ENCODE data around the gene FAM120B. TPM values are rescaled to one million over a fixed set of nuclear protein-coding genes. Genes with fewer than 3 reads are reported as not detected.

FAM120B gene
- total and polyA plus RNA-seq, 2 of the 4 experiments (the other 2 are of a cell fraction) = 15.3 to 28.0 TPM

- Histone ChIP-seq H3K4ac (ENCODE audit: low read depth, low read length) (no peak overlapping the region), H3K56ac (ENCODE audit: extremely low read depth, insufficient read depth, low read length) (no peak overlapping the region), H2AK9ac (replicated peaks; ENCODE audit: low read depth, low read length, poor library complexity) (no peak overlapping the region), H2BK20ac (ENCODE audit: low read depth, low read length) (no peak overlapping the region), H4K8ac (ENCODE audit: low read depth in 2 of 2, low read length in 2 of 2) (no peak overlapping the region), H3K18ac (ENCODE audit: low read depth, low read length) (no peak overlapping the region), H2BK15ac (ENCODE audit: low read depth, low read length) (no peak overlapping the region), H4K91ac (ENCODE audit: insufficient read depth, low read depth, low read length) (no peak overlapping the region), H2AFZ (replicated peaks; ENCODE audit: low read length, poor library complexity) (no peak overlapping the region), H3K9me1 (ENCODE audit: insufficient read depth, low read length) (no peaks in the 10 kb centered on the region), H3K14ac (replicated peaks; ENCODE audit: low read depth, low read length) (no peak overlapping the region), H3K79me1 (ENCODE audit: low read depth in 1 of 2, low read length in 2 of 2) (no peaks in the 10 kb centered on the region), H3K4me3 (ENCODE audit: insufficient read depth, low read depth, low read length) (no peak overlapping the region), H3K23ac (ENCODE audit: low read depth, low read length) (no peak overlapping the region), H4K20me1 (ENCODE audit: insufficient read depth, low read length) (no peaks in the 10 kb centered on the region), H3K9ac (ENCODE audit: low read depth, low read length) (no peak overlapping the region), H3K27me3 (ENCODE audit: control insufficient read depth, insufficient read depth, low read length) (peaks cover 43% of the 10 kb centered on the region), H2BK120ac (ENCODE audit: low read depth, low read length) (no peak overlapping the region), H3K36me3 (ENCODE audit: control insufficient read depth, insufficient read depth, low read length) (no peaks in the 10 kb centered on the region), H3K4me1 (ENCODE audit: control insufficient read depth, insufficient read depth, low read length) (no peaks in the 10 kb centered on the region; the same call in 1 of the 2 replicates), H2BK5ac (ENCODE audit: low read depth, low read length, poor library complexity, severe bottlenecking) (no peak overlapping the region), H2AK5ac (ENCODE audit: low read depth, low read length) (no peak overlapping the region), H3K27ac (ENCODE audit: insufficient read depth, low read length) (no peak overlapping the region), H3K9me3 (ENCODE audit: control insufficient read depth, insufficient read depth, low read length) (no peaks in the 10 kb centered on the region), H3K4me2 (ENCODE audit: low read depth, low read length) (no peak overlapping the region), H4K5ac (ENCODE audit: low read depth, low read length) (no peak overlapping the region)
- intact Hi-C loops (cut with micrococcal nuclease) = no loop called here
- in situ Hi-C loops (cut with MboI; ENCODE audit: low sequenced_read_pairs) = no loop called here
- ChIA-PET CTCF (interaction anchor here (0.6 kb wide), 1 partner anchor 1173 kb away, joined by 3 read pairs; no protein-coding TSS in a partner anchor), POLR2A (ENCODE audit: unreplicated experiment) (no interaction called here)
- ATAC-seq (ENCODE audit: low read depth) (no peak), DNase-seq (no peak)
- no peak for TF ChIP-seq MAFK (IDR thresholded peaks at IDR 0.05; ENCODE audit: low read depth, low read length)
- no peak for TF ChIP-seq RAD21 (IDR thresholded peaks at IDR 0.05; ENCODE audit: low read length)
- no peak for TF ChIP-seq MXI1 (IDR thresholded peaks at IDR 0.05; ENCODE audit: borderline replicate concordance, low read depth, low read length)
- no peak for TF ChIP-seq MAZ (IDR thresholded peaks at IDR 0.05; ENCODE audit: borderline replicate concordance, low read depth, low read length)
- no CpG with 5 or more reads among the region's 5 CpGs for WGBS, 2 experiments (ENCODE audit: extremely low coverage in 2 of 2, insufficient read length in 1 of 2)
- dilution Hi-C loops (cut with HindIII; ENCODE audit: low sequenced_read_pairs, unreplicated experiment) = no loop called here
- BruUV-seq (replicated peaks) = no TSS peak
Measured at GRCh38 chr6:170285482-170285881, 21.1 kb upstream of the FAM120B start.
